Measurements from ENCODE around the gene OAS1.
A peak's percentile ranks its signal among the peaks of the same experiment; 100 is the strongest.

Gene OAS1

DNA sequence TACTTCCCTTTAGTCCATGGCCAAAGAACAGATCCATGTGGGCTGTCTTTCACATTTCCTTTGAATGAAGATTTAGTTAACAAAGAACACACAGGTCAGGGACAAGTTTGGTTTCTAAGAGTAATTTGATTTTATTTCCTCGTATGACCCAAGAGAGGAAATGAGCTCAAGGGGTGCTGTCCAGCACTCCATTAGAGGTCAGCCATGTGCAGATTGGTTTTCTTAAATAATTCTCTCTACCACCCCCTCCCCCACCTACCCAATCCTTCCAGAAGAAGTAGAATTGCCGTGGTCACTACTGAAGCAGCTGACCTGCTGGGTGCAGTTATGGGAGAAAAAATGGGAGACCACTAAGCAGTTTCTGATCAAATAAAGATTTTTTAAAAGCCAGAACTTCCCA lies 13.9 kb upstream of the OAS1 start:
- no peak for DNase-seq (ENCODE audit: low read depth, low spot score)
- CTCF ChIA-PET, result no interaction called here
- H3K4me3 ChIP-seq (ENCODE audit: low read depth, low read length), result no peak overlapping the region
- TF ChIP-seq, protein P1, sequence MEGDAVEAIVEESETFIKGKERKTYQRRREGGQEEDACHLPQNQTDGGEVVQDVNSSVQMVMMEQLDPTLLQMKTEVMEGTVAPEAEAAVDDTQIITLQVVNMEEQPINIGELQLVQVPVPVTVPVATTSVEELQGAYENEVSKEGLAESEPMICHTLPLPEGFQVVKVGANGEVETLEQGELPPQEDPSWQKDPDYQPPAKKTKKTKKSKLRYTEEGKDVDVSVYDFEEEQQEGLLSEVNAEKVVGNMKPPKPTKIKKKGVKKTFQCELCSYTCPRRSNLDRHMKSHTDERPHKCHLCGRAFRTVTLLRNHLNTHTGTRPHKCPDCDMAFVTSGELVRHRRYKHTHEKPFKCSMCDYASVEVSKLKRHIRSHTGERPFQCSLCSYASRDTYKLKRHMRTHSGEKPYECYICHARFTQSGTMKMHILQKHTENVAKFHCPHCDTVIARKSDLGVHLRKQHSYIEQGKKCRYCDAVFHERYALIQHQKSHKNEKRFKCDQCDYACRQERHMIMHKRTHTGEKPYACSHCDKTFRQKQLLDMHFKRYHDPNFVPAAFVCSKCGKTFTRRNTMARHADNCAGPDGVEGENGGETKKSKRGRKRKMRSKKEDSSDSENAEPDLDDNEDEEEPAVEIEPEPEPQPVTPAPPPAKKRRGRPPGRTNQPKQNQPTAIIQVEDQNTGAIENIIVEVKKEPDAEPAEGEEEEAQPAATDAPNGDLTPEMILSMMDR (IDR thresholded peaks at IDR 0.05; ENCODE audit: insufficient read depth, low read length, missing control alignments), result no peak
- POLR2A ChIA-PET, result no interaction called here

DNA sequence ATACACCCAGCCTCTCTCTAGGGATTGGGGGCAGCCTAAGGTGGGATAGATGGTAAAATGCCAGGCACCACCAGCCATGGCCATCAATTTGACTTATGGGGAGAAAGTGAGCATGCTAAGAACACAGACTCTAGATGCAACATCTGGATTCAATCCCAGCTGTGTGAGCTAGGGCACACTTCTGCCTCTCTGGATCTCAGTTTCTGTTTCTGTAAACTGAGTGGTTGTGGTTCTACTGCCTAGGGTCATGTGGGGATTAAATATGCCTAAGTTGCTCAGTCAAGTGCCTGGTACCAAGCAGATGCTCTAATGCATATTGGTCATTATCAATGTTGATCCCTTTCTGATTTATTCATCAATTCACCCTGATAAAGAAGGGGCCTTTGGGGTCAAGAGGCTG lies 12.6 kb upstream of the OAS1 start:
- ChIA-PET POLR2A (no interaction called here), CTCF (no interaction called here)
- no peak overlapping the region for H3K4me3 ChIP-seq (ENCODE audit: low read depth, low read length)
- TF ChIP-seq, protein P1 (IDR thresholded peaks at IDR 0.05; ENCODE audit: insufficient read depth, low read length, missing control alignments), result no peak
- no peak for DNase-seq (ENCODE audit: low read depth, low spot score)

- TF ChIP-seq, protein P1 (IDR thresholded peaks at IDR 0.05; ENCODE audit: insufficient read depth, low read length, missing control alignments), result no peak
- H3K4me3 ChIP-seq (ENCODE audit: low read depth, low read length), result no peak overlapping the region
- ChIA-PET CTCF (no interaction called here), POLR2A (no interaction called here)
- no peak for DNase-seq (ENCODE audit: low read depth, low spot score)
Observed at GRCh38 chr12:112898380-112898779, 8.4 kb upstream of the OAS1 start.

DNA sequence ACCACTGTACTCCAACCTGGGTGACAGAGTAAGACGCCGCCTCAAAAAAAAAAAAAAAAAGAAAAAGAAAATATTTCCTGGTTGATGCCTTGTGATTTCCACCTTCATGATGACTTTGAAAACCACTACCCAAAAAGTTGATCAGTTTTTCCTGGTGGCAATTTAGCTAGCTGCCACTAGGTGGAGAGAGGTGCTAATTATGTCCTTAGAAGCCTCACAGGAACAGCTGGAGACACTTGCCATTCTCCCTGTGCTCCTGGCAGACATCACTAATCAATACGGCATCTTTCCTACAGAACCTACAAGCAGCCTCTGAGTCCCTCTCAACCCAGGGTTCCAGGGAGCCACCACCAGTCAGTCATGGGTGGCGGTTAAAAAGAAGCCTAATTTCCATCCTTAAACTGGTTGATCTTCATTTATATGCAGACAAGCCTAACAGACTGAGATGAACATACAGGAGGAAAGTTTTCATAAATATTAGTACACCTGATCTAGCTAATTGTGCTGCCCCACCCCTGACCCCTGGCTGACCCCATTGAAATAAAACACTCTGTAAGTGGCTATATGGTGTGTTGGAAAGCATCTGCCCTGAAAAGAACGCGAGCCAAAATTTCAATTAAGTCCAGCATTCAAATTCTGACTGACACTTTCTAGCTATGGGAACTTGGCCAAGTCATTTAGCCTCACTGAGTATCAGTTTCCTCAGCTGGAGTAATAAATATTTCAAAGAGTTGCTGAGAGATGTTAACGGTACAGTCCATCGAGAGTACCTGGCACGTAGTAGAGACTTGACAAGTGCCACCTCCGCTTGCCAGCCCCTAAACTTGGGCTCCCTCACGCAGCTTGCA lies 6.2 kb upstream of the OAS1 start:
- no peak for DNase-seq (ENCODE audit: low read depth, low spot score)
- CTCF ChIA-PET, result interaction anchor here (1.0 to 1.4 kb wide), 3 partner anchors 11 to 130 kb away, joined by 3 read pairs; no protein-coding TSS in a partner anchor
- POLR2A ChIA-PET, result no interaction called here
- no peak overlapping the region for H3K4me3 ChIP-seq (ENCODE audit: low read depth, low read length)
- TF ChIP-seq, protein P1 (IDR thresholded peaks at IDR 0.05; ENCODE audit: insufficient read depth, low read length, missing control alignments), result peak; percentile 67

- H3K4me3 ChIP-seq (ENCODE audit: low read depth, low read length), result no peak overlapping the region
- ChIA-PET CTCF (interaction anchor here (1.0 to 1.4 kb wide), 2 partner anchors 31 to 129 kb away, joined by 3 read pairs; no protein-coding TSS in a partner anchor), POLR2A (no interaction called here)
- TF ChIP-seq, protein P1 (IDR thresholded peaks at IDR 0.05; ENCODE audit: insufficient read depth, low read length, missing control alignments), result no peak
- no peak for DNase-seq (ENCODE audit: low read depth, low spot score)
Observed at GRCh38 chr12:112901271-112901670, 5.5 kb upstream of the OAS1 start.

DNA sequence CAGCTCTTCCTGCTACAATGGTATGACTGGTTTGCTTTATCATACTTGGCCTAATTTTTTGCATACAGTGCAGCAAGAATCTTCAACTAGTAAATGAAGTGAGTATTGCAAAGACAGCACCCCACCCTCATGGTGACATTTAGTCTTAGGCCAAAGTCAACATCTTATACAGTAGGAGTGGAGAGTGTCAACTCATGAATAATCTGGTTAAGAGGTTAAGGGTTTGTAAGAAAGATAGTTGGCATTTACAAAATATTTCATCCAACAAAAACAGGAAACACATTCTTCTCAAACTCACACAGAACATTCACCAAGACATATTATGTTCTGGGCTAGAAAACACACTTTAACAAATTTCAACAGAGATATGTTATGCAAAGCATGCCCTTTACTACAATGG lies 2.2 kb upstream of the OAS1 start:
- ChIA-PET POLR2A (no interaction called here), CTCF (interaction anchor here (0.9 kb wide), 1 partner anchor 144 kb away, joined by 3 read pairs; no protein-coding TSS in a partner anchor)
- no peak overlapping the region for H3K4me3 ChIP-seq (ENCODE audit: low read depth, low read length)
- no peak for DNase-seq (ENCODE audit: low read depth, low spot score)
- TF ChIP-seq, protein P1 (IDR thresholded peaks at IDR 0.05; ENCODE audit: insufficient read depth, low read length, missing control alignments), result no peak

All from AG04449 (cell line).